GM19351 (cell line): ENCODE data around the gene KDM4D.
"Not testable (repeated sequence)": the region's sequence is repeated elsewhere in the genome, so short reads cannot be mapped to it uniquely, and the experiment has no call there.

Experiments
- ATAC-seq: cut with Tn5 transposase; IDR thresholded peaks from one replicate; pipeline ENCODE4 v1.9.1; 2021; ENCODE audit warnings: mild to moderate bottlenecking, moderate library complexity; ENCODE audit not compliant: unreplicated experiment

KDM4D gene

DNA sequence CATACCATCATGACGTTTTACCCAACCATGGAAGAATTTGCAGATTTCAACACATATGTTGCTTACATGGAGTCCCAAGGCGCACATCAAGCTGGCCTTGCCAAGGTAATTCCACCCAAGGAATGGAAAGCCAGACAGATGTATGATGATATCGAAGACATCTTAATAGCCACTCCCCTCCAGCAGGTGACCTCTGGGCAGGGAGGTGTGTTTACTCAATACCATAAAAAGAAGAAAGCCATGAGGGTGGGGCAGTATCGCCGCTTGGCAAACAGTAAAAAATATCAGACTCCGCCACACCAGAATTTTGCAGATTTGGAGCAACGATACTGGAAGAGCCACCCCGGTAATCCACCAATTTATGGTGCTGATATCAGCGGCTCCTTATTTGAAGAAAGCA is 52.1 kb downstream of the KDM4D start:
- not testable (repeated sequence) for ATAC-seq

DNA sequence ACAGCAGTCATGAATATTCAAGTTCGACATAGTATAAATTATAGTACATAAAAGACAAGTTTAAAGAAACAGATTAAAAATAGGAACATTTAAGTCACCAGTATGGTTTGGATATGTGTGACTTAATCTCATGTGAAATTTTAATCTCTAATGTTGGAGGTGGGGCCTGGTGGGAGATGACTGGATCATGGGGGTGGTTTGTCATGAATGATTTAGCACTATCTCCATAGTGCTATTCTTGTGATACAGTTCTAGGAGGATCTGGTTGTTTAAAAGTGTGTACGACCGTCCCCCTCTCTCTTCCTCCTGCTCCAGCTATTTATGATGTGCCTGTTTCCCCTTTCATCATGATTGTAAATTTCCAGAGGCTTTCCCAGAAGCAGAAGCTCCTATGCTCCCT is 54.8 kb downstream of the KDM4D start:
- ATAC-seq: no peak

DNA sequence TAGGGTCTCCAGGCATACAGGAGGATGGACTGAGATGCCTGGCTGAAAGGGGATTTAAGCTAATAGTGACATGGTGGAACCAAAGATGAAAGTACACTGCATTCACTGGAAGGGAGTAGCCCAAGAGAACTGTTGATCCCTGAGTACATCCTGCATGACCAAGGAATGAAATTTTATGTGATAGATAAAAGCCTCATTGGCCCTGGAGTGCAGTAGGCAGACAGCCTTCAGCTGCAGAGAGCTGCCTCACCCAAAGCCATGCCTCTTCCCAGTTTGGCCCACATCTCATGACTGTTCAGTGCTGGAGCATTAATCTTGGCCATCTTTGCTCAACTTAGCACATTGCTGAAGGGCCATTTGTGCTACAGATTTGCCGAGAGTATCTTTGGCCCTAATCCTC is 59.5 kb downstream of the KDM4D start:
- no peak for ATAC-seq

DNA sequence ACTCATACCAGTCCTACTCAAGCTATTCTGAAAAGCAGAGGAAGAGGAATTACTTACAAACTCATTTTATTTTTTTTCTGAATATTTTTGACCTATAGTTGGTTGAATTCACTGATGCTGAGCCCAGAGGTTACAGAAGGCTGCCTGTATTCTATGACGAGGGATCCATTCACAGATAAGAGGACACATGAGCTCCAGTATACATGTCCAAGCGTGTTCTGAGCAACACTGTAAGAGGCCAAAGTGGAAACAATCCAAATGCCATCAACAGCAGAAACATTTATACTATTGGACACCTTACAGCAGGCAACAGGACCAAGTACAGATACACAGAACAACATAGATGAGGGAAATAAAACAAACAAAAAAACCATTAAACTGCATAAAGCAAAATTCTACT is 61.8 kb downstream of the KDM4D start:
- ATAC-seq: no peak

DNA sequence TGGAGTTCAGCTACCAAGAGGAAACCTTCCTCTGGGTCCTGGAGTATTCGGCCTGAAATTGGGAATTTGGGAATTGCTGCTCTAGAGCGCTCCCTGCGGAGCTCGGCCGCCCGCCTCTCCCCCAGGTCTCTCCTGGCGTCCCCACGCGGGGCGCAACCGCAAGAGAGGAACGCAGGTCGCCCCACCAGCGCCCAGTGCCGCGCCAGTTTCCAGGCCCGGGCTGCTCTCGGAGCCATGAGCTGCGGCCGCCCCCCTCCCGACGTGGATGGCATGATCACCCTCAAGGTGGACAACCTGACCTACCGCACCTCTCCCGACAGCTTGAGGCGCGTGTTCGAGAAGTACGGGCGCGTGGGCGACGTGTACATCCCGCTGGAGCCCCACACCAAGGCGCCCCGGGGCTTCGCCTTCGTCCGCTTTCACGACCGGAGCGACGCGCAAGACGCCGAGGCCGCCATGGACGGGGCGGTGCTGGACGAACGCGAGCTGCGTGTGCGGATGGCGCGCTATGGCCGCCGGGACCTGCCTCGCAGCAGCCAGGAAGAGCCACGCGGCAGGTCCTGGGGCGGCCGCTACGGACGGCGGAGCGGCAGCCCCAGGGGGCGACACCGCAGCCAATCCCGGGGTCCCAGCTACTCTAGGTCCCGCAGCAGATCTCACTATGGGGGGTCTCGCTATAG is 64.0 kb downstream of the KDM4D start:
- not testable (repeated sequence) for ATAC-seq

DNA sequence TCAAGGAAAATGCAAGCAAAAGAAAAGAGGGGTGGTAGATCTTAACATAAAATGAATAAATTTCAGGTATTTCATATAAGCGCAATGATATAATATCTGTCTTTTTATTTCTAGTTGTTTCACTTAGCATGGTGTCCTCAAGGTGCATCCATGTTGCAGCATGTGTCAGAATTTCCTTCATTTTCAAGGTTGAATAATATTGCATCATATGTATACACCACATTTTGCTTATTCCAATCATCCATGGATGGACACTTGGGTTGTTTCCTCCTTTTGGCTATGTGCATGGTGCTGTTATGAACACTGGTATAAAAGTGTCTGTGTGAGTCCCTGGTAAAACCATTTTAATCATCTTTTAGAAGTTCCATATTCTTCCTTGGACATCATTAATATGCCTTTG is 68.7 kb downstream of the KDM4D start:
- no peak for ATAC-seq

DNA sequence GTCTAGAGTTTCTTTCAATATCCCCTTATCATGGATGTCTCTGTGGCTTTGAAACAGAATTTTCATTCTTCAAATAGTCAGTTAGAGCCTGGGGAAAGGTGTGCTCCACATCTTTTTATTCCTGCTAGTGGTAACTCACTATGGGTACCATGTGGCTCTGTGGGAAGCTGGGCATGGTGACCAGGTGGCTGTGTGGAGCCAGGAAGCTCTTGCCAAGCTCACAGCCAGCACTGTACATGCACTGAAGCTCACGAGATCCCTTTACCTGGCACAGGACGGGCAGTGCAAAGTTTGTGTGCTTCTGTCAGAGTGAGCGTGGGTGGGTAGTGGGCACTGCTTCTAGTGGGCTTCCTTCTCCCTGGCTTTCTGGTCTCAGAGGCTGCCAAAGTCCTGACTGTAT is 69.4 kb downstream of the KDM4D start:
- ATAC-seq: no peak

DNA sequence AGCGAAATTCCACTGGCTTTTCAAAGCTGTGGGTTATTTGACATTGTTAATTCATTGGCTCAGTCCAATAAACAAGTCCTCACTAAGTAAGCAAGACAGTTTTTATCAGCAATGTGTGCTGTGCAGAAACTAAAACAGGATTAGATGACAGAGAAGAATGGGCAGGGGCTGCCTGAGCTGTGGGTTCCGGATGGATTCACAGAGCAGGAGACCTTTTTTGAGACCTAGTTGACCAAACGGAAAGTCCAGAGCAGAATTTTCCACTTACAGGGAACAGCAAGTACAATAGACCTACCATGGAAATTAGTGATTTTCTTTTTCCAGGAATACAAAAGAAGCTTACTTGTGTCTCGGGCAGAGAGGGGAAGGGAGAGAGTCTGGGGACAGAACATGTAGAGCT is 70.5 kb downstream of the KDM4D start:
- ATAC-seq: no peak

DNA sequence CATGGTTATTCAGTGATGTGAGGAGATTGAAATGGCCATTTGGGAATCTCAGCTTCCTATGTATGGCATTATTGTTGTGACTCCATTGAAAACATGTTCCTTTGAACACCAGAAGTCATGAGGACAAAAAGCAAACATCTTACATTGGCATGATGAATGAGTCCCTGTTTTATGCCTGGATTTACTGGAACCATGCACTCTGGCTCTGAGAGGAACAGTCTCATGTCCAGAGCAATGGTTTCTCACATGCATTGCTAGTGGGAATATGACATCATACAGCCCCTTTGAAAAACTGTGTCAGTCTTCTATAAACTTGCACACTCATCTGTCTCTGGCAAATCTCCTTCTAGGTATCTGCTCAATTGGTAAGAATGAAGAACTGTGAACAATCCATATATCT is 72.3 kb downstream of the KDM4D start:
- no peak for ATAC-seq
